ENCODE data around the gene CNNM2.

GRCh38 chr10:103086261-103086660, 168.2 kb downstream of the CNNM2 start:
- no peak for TF ChIP-seq POLR2A (IDR thresholded peaks at IDR 0.05)
- TF ChIP-seq CTCF (IDR thresholded peaks at IDR 0.05) = no peak
- TF ChIP-seq POLR2AphosphoS5 (IDR thresholded peaks at IDR 0.05) = no peak
- TF ChIP-seq EP300 (IDR thresholded peaks at IDR 0.05) = no peak
